Common myeloid progenitor, CD34-positive (primary cell): ENCODE results near the gene AKAP8L.
"Not testable (repeated sequence)": the region's sequence is repeated elsewhere in the genome, so short reads cannot be mapped to it uniquely, and the experiment has no call there.

Experiments used
- CTCF ChIA-PET: fragments of 350-600 bp; sonication (Branson Sonifier 250); formaldehyde crosslinking; loops from one replicate; lab custom pipeline; 2021; ENCODE audit warnings: antibody characterized with exemption; lab: Charles Lee
- POLR2A ChIA-PET: fragments of 350-600 bp; sonication (Branson Sonifier 250); formaldehyde crosslinking; loops from one replicate; lab custom pipeline; 2021; ENCODE audit warnings: antibody characterized with exemption; lab: Charles Lee
- DNase-seq, 3 donors: peaks; one replicate each; pipeline versions ENCODE4 v3.0.0 to v3.0.0-alpha.2; 2013
- H3K27ac ChIP-seq, 2 experiments: 1 replicate in 1 of 2; 2 replicates in 1 of 2; pipeline ENCODE4 v1.7.0; 2013; ENCODE audit warnings: inconsistent platforms in 2 of 2, low read length in 2 of 2, mild to moderate bottlenecking in 2 of 2, low read depth in 1 of 2, moderate library complexity in 1 of 2; ENCODE audit not compliant: severe bottlenecking in 2 of 2, insufficient read depth in 1 of 2, poor library complexity in 1 of 2
- H3K27me3 ChIP-seq, 5 experiments: replicated peaks in 2 of 5; 1 replicate in 3 of 5; 2 replicates in 2 of 5; pipeline versions ENCODE4 v1.6.1 to v1.7.0; 2013; ENCODE audit warnings: low read length in 4 of 5, mild to moderate bottlenecking in 2 of 5, moderate library complexity in 2 of 5, inconsistent platforms in 1 of 5; ENCODE audit not compliant: insufficient read depth in 5 of 5, control insufficient read depth in 4 of 5
- H3K36me3 ChIP-seq, 4 experiments: 1 replicate in 2 of 4; 2 replicates in 2 of 4; pipeline versions ENCODE4 v1.6.1 to v1.7.0; 2013; ENCODE audit warnings: low read length in 3 of 4, control low read depth in 1 of 4, mild to moderate bottlenecking in 1 of 4; ENCODE audit not compliant: control insufficient read depth in 4 of 4, insufficient read depth in 4 of 4
- H3K4me1 ChIP-seq, 4 experiments: 1 replicate in 3 of 4; 2 replicates in 1 of 4; pipeline versions ENCODE4 v1.6.1 to v1.7.1; 2013; ENCODE audit warnings: low read length in 3 of 4, mild to moderate bottlenecking in 3 of 4, control low read depth in 1 of 4, inconsistent platforms in 1 of 4, moderate library complexity in 1 of 4; ENCODE audit not compliant: control insufficient read depth in 4 of 4, insufficient read depth in 4 of 4; ENCODE audit errors: control extremely low read depth in 1 of 4
- H3K4me3 ChIP-seq, 7 experiments: 1 replicate in 4 of 7; 2 replicates in 3 of 7; pipeline versions ENCODE4 v1.5.1 to v1.7.0; 2013; ENCODE audit warnings: mild to moderate bottlenecking in 7 of 7, low read length in 6 of 7, moderate library complexity in 6 of 7, inconsistent platforms in 2 of 7, low read depth in 2 of 7, control low read depth in 1 of 7; ENCODE audit not compliant: insufficient read depth in 4 of 7, control insufficient read depth in 1 of 7; ENCODE audit errors: extremely low read depth in 1 of 7
- H3K9me3 ChIP-seq, 5 experiments: 1 replicate in 4 of 5; 2 replicates in 1 of 5; pipeline versions ENCODE4 v1.6.1 to v1.7.1; 2013; ENCODE audit warnings: low read length in 4 of 5, mild to moderate bottlenecking in 2 of 5, inconsistent platforms in 1 of 5, low read depth in 1 of 5, moderate library complexity in 1 of 5; ENCODE audit not compliant: control insufficient read depth in 4 of 5, insufficient read depth in 2 of 5; ENCODE audit errors: control extremely low read depth in 1 of 5
- WGBS: methylation state at CpG from one replicate; pipeline ENCODE4 v1.1.5; 2013; ENCODE audit not compliant: insufficient coverage; 5-methylcytosine and 5-hydroxymethylcytosine counted together

AKAP8L gene

DNA sequence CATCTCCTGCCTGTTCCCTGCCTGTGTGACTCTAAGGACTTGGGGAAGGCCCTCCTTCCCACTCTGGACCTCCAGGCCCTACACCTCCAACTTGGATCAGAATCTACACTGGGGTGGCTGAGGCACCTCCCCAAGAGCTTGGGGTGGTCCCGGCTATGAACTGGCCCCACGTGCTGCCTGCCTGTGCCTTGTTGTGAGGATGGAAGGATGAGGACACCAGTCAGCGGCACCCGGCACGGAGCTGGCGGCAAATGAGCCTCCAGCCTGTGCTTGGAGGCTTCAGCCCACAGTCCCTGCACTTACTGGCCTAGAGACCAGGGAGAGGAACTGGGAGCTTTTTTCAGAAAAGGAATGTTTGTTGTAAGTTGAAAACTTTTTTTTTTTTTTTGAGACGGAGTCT is 47.7 kb downstream of the AKAP8L start:
- no peaks in the 10 kb centered on the region for H3K9me3 ChIP-seq
- ChIA-PET POLR2A (interaction anchor here (1.4 to 1.8 kb wide), 2 partner anchors 8 to 9 kb away, joined by 3 to 5 read pairs; partner anchors contain the start of gene AKAP8), CTCF (interaction anchor here (1.0 to 1.3 kb wide), 2 partner anchors 9 to 185 kb away, joined by 3 to 4 read pairs; partner anchors contain the start of gene AKAP8)
- 100% methylated on average over 4 of the region's 7 CpGs for WGBS
- no peak overlapping the region for H3K27ac ChIP-seq
- H3K36me3 ChIP-seq = peaks cover 17 to 82% (median 60%) of the 10 kb centered on the region in 4 experiments
- DNase-seq = no peak
- no peaks in the 10 kb centered on the region for H3K4me1 ChIP-seq
- H3K27me3 ChIP-seq = no peaks in the 10 kb centered on the region
- H3K4me3 ChIP-seq = no peak overlapping the region

- H3K4me3 ChIP-seq = no peak overlapping the region
- peaks cover 24 to 90% (median 68%) of the 10 kb centered on the region in 4 experiments for H3K36me3 ChIP-seq
- no peaks in the 10 kb centered on the region for H3K4me1 ChIP-seq
- no peaks in the 10 kb centered on the region for H3K27me3 ChIP-seq
- no peak for DNase-seq
- POLR2A ChIA-PET = interaction anchor here (1.4 kb wide), 1 partner anchor 10 kb away, joined by 3 read pairs; the partner anchor contains the start of gene AKAP8
- no peaks in the 10 kb centered on the region for H3K9me3 ChIP-seq
- CTCF ChIA-PET = interaction anchor here (0.5 to 0.8 kb wide), 2 partner anchors 9 to 61 kb away, joined by 3 to 4 read pairs; no protein-coding TSS in a partner anchor
- 98% methylated on average over 6 of the region's 9 CpGs for WGBS
- no peak overlapping the region for H3K27ac ChIP-seq
Observed at GRCh38 chr19:15369594-15369891, 49.2 kb downstream of the AKAP8L start.

DNA sequence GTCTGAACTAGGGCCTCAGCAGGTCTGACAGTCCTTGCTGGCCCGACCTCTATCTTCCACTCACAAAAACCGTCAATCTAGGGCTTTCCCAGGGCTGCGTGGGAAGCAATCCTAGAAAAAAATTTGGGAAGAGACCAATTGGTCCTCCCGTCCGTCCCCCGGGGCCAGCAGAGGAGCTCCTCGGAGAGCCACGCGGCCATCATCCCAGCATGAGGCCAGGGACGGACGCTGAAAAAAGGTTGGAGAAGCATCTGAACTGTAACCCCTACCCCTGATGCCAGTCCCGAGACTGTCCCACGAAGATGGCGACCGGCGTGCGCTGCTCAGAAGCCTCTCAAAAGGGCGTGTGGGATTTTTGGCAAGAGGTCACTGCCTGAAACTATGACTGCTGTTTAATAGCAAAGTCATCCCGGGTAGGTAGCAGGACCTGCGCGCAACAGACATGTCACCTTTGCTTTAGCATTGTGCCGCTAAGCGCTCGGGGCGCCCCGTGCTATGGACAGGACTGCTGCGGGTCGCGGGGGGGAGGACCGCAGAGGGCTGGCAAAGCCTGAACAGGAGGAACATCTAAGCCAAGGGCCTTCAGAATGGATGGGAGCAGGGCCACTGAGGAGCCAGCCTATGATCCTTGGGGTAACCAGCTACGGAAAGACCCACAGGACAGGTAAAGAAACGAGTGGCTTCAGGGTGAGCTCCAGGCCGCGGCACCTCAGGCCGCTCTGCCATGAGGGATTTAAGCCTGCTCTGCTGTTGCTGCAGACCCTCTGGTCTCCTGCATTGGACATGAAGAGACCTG is 49.8 kb downstream of the AKAP8L start:
- no peaks in the 10 kb centered on the region for H3K27me3 ChIP-seq
- WGBS = 97% methylated on average over 33 of the region's 35 CpGs
- no peaks in the 10 kb centered on the region for H3K4me1 ChIP-seq
- no peaks in the 10 kb centered on the region for H3K9me3 ChIP-seq
- ChIA-PET CTCF (interaction anchor here (0.5 to 1.1 kb wide), 2 partner anchors 11 to 60 kb away, joined by 3 to 4 read pairs; partner anchors contain the start of gene AKAP8), POLR2A (no interaction called here)
- no peak for DNase-seq
- no peak overlapping the region for H3K27ac ChIP-seq
- H3K36me3 ChIP-seq = peaks cover 24 to 88% (median 65%) of the 10 kb centered on the region in 4 experiments
- H3K4me3 ChIP-seq = no peak overlapping the region

- Histone ChIP-seq H3K36me3 (peaks cover 24 to 79% (median 57%) of the 10 kb centered on the region in 4 experiments), H3K4me3 (no peak overlapping the region), H3K4me1 (no peaks in the 10 kb centered on the region), H3K9me3 (no peaks in the 10 kb centered on the region), H3K27ac (no peak overlapping the region), H3K27me3 (no peaks in the 10 kb centered on the region)
- DNase-seq = no peak
- ChIA-PET CTCF (interaction anchor here (1.1 kb wide), 2 partner anchors 11 to 12 kb away, joined by 3 to 4 read pairs; partner anchors contain the start of gene AKAP8), POLR2A (no interaction called here)
- 94% methylated on average over 13 of the region's 24 CpGs for WGBS
Observed at GRCh38 chr19:15368051-15368632, 50.6 kb downstream of the AKAP8L start.

DNA sequence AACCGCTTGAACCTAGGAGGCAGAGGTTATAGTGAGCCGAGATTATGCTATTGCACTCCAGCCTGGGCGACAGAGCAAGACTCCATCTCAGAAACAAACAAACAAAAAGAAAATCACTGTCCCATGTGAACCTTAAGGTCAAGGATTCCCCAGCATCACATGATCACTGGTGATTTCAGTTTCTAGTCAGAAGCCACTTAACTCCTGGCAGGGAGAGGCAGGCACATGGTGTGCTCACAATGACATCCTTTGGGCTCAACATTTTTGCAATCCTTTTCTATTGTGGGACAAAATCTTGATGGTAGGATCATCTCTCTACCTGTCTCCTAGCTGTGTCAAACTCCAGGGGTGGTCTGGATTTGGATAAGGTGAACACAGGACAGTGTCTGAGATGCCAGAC is 51.3 kb downstream of the AKAP8L start:
- ChIA-PET CTCF (interaction anchor here (1.1 kb wide), 1 partner anchor 11 kb away, joined by 4 read pairs; no protein-coding TSS in a partner anchor), POLR2A (no interaction called here)
- Histone ChIP-seq H3K27ac (no peak overlapping the region), H3K4me1 (no peaks in the 10 kb centered on the region), H3K27me3 (no peaks in the 10 kb centered on the region), H3K4me3 (no peak overlapping the region), H3K9me3 (no peaks in the 10 kb centered on the region), H3K36me3 (peaks cover 24 to 73% (median 53%) of the 10 kb centered on the region in 4 experiments)
- no peak for DNase-seq
- 100% methylated on average over 2 of the region's 3 CpGs for WGBS

DNA sequence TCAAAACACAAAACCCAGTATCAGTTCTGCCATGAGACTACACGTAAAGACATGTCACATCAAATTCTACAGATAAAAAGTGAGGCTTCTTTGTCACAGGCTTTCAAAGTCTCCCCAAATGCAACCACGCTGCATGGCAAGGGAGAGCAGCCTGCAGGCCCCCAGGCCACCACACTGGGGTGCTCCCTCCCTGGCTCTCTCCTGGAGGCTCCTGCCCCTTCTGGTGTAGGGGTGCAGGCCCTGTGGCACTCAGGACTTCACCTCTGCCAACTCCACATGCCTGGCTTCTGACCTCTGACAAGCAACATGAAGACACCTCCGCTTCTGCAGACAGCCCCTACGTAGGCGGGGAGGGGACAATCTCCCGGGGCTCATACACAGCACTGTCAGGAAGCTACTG is 53.5 kb downstream of the AKAP8L start:
- peaks cover 21 to 71% (median 51%) of the 10 kb centered on the region in 4 experiments for H3K36me3 ChIP-seq
- H3K27ac ChIP-seq = no peak overlapping the region
- no peaks in the 10 kb centered on the region for H3K4me1 ChIP-seq
- WGBS = 100% methylated on average over 5 of the region's 6 CpGs
- CTCF ChIA-PET = no interaction called here
- DNase-seq = peak in 1 of 3 donors; percentile 17
- no peaks in the 10 kb centered on the region for H3K27me3 ChIP-seq
- H3K9me3 ChIP-seq = no peaks in the 10 kb centered on the region
- H3K4me3 ChIP-seq = no peak overlapping the region
- POLR2A ChIA-PET = no interaction called here

DNA sequence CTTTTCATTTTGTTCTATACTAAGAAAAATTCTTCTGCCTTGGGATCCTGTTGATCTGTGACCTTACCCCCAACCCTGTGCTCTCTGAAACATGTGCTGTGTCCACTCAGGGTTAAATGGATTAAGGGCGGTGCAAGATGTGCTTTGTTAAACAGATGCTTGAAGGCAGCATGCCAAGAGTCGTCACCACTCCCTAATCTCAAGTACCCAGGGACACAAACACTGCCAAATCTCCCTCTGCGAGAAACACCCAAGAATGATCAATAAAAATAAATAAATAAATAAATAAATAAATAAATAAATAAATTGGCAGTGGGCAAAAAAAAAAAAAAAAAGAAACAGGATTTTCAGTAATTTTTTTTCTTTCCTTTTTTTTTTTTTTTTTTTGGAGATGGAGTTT is 55.0 kb downstream of the AKAP8L start:
- H3K27me3 ChIP-seq, H3K4me3 ChIP-seq, DNase-seq, H3K4me1 ChIP-seq, H3K9me3 ChIP-seq, H3K27ac ChIP-seq, CTCF ChIA-PET: not testable (repeated sequence)
- H3K36me3 ChIP-seq = peaks cover 23 to 68% (median 45%) of the 10 kb centered on the region in 4 experiments
- POLR2A ChIA-PET = interaction anchor here (0.7 kb wide), 1 partner anchor 11 kb away, joined by 8 read pairs; no protein-coding TSS in a partner anchor
- WGBS = 100% methylated on average over 1 of the region's 3 CpGs
